Melanocyte of skin (primary cell): ENCODE results near the gene PTGER1. TPM values are rescaled to one million over a fixed set of nuclear protein-coding genes. Genes with fewer than 3 reads are reported as not detected.

Experiments
- small RNA-seq, 2 donors: library from RNA; depleted of rRNA; stranded (forward); fragments of <200 nt; gene quantifications; one replicate each; pipeline ENCODE3, GENCODE V24; 2012
- total RNA-seq, 2 donors: library from RNA; depleted of rRNA; stranded (reverse); fragments of >200 nt; gene quantifications; 2 replicates each; pipeline ENCODE4 v1.2.3, GENCODE V29; 2012

The PTGER1 gene, protein sequence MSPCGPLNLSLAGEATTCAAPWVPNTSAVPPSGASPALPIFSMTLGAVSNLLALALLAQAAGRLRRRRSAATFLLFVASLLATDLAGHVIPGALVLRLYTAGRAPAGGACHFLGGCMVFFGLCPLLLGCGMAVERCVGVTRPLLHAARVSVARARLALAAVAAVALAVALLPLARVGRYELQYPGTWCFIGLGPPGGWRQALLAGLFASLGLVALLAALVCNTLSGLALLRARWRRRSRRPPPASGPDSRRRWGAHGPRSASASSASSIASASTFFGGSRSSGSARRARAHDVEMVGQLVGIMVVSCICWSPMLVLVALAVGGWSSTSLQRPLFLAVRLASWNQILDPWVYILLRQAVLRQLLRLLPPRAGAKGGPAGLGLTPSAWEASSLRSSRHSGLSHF
- under 1 TPM in 1 of 2 donors, not detected in 1; 0.33 TPM for total RNA-seq

DNA sequence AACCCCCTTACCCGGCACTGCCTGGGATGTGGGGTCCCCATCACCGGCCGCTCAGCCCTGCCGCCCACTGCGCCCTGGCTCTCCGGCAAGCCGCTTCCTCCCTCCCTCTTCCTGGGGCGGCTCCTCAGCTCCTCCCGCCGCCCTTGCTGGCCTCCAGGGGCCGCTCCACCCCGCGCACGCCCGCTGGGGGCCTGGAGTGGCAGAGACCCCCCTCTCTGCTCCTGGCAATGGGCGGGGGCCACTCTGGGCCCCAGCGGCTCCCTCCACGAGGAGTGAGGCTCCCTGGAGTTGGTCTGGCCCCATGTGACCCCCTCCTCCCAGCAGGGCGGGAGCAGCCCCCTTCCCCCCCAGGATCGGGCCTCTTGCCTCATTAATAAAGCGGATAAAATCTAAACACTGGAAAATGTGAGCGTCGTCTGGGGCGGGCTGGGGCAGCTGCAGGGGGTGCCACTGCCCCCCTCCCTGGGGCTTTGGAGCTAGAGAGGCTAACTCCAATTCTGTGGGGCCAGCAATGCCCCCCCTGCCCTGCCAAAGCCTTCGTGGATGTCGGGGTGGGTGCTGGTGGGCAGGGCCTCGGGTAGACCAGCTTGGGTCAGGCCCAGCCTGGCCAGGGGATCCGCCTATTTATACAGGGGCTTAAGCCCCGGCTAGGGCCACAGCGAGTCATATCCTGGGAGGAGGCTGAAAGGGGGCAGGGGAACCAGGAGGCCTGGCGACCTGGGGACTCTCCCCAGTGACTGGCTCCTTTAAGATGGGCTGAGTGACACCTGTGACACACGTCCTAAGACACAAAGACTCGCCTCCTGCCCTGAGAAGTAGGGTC is at the start of gene PTGER1:
Gene PTGER1, minus strand, starts transcription at position 104 of the 823 bp plus-strand sequence. CDS start 1,034 bp downstream, outside the sequence.

DNA sequence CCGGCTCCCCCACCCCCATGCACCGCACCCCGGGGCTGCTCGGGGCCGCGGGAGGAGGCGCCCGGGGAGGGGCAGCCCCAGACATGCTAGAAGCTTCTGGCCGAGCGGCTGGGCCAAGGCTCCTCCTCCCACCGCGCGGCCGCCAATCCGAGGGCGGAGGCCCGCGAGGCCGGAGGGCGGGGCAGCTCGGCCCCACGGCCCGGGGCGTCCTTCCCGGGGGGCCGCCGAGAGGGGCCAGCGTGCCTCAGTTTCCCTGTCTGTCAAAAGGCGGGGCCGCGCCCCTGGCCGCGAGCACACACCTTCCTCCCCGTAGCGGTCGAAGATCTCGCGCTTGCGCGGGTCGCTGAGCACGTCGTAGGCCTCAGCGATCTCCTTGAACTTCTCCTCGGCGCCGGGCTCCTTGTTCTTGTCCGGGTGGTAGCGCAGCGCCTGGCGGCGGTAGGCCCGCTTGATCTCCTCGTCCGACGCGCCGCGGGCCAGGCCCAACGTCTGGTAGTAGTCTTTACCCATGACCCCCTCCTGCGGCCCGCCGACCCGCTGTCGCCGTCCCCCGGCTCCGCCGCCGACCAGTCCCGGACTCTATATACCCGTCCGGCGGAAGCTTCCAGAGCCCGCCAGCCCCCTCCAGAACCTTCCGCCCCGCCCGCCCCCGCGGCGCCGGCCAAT is 42.8 kb upstream of the PTGER1 start, which contains the start of gene DNAJB1:
Gene DNAJB1, minus strand, starts transcription at position 558 of the 666 bp plus-strand sequence. Its CDS starts 48 bp downstream, at position 510.

DNA sequence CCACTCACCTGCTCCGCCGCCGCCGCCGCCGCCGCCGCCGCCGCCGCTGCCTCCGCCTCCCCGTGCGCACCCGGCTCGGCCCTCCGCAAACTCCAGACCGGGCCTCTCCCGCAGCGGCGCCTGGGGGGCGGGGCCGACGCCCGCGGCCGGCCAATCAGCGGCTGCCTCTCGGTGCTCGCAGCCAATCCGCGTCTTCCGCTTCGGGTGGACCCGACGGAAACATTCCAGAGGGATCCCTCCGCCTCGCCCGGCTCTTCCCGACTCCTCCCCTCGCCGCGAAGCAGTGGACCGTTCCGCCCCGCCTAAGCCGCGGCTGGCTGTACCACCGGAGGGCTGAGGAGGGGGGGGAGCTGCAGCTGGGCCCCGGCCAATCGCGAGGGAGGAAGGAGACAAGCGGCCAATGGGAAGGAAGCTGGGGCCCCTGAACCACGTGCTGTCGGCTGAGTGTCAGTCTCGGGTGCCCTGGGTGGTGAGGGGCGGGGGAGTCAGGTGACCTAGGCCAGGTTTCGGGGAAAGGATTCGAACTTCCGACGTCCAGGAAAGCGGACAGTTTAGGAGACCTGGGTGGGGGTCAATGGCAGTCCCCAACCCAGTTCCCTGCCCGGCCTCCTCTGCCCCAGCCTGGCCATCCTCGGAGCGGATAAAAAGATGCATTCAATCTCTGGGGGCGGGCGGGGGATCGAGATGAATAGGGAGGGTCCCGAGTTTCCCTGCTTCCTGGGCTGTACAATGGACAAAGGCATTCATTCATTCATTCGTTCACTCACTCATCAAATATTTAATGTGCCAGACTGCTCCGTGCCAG is 21.1 kb upstream of the PTGER1 start, which contains the start of gene GIPC1:
Gene GIPC1, minus strand, starts transcription at position 99 of the 805 bp plus-strand sequence. CDS start 13,151 bp downstream, outside the sequence.

DNA sequence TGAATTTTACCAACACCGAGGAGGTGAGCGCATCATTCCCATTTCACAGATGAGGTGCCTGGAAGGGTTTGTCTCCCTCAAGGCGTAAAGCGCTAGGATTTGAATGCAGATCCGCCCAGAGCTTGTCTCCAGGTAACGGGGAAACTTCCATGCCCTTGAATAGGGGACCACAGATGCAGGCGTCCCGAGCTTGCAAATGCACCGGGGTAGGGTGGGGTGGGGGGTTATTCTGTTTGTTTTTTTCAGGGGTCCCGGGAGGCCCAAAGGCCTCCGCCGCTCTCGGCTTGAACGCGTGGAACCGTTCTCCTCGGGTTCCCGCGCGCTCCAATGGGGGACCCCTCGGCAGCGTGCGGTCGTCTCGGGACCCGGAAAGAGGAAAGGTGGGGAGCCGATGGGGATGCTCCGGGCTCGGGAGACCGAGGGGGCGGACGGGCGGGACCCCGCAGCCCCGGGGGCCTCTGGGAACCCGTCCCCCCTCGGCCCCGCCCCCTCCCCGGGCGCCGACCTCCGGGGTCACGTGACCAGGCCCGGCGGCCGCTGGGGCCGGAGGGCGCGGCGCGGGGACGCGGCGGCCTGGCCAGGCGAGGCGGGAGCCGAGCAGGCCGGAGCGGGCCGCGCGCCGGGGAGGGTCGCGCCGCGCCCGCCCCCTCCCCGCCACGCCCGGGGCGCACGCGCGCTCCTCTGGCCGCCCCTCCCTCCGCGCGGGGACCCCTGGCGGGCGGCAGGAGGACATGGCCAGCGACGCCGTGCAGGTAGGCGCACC is 42.2 kb downstream of the PTGER1 start, which contains the start of gene PKN1:
Gene PKN1, plus strand, starts transcription at position 516 of the 763 bp plus-strand sequence. Its CDS starts 216 bp downstream, at position 732.

Small RNA genes lying within 50 kb of the gene (small RNA-seq; reads per million reads assigned to genes)
- 0 reads per million in 2 donors for gene SNRPGP15

Other genes starting within 250 kb of the PTGER1 start
- 10 to 100 TPM; 20.0 to 36.0 TPM for gene ADGRE5, start 93.9 kb downstream of the PTGER1 start, total RNA-seq
- 100 to 1,000 TPM in 1 of 2 donors, 10 to 100 TPM in 1; 95.3 to 170 TPM for gene DDX39A, start 56.0 kb downstream of the PTGER1 start, total RNA-seq
- gene PKN1, start 42.0 kb downstream of the PTGER1 start, total RNA-seq, result 10 to 100 TPM; 85.7 to 93.9 TPM
- 100 to 1,000 TPM; 151 to 208 TPM for gene GIPC1, start 20.8 kb upstream of the PTGER1 start, total RNA-seq
- 100 to 1,000 TPM in 1 of 2 donors, 10 to 100 TPM in 1; 84.0 to 131 TPM for gene DNAJB1, start 43.0 kb upstream of the PTGER1 start, total RNA-seq
- 10 to 100 TPM; 77.6 to 78.5 TPM for gene TECR, start 54.2 kb upstream of the PTGER1 start, total RNA-seq
- 100 to 1,000 TPM; 273 to 333 TPM for gene NDUFB7, start 96.7 kb upstream of the PTGER1 start, total RNA-seq
- gene CLEC17A, start 107.7 kb upstream of the PTGER1 start, total RNA-seq, result under 1 TPM; under 0.01 to 0.34 TPM
- not detected for gene ADGRE3, start 199.5 kb upstream of the PTGER1 start, total RNA-seq
- gene ZNF333, start 214.7 kb upstream of the PTGER1 start, total RNA-seq, result 10 to 100 TPM in 1 of 2 donors, 1 to 10 TPM in 1; 6.7 to 17.6 TPM